ENCODE measurements around the gene PANK1. TPM values are rescaled to one million over a fixed set of nuclear protein-coding genes. Genes with fewer than 3 reads are reported as not detected.

Gene PANK1
- total RNA-seq, 1 experiment from 2014 or later = 24.0 TPM

DNA sequence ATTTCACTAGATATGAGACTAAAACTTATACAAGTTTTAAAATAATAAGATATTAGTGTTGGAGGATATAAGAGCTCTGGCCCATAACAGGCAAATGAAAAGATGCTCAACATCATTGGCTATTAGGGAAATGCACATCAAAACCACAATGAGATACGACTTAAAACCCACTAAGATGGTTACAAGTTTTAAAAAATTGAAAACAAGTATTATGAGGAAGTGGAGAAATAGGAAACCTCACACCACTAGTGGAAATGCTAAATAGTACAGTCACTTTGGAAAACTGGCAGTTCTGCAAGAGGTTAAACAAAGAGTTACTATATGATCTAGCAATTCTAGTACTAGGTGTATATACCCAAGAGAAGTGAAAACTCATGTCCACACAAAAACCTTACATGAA lies 17.2 kb downstream of the PANK1 start:
- H3K27ac Mint-ChIP-seq (ENCODE audit: unreplicated experiment) = no peak overlapping the region
- CTCF ChIA-PET = no interaction called here
- H3K4me3 Mint-ChIP-seq (ENCODE audit: unreplicated experiment) = no peak overlapping the region
- Histone ChIP-seq H3K27me3 (replicated peaks; ENCODE audit: control insufficient read depth, insufficient read depth, low read length) (no peaks in the 10 kb centered on the region), H3K4me1 (peaks cover 9% of the 10 kb centered on the region; the same call in 1 of the 2 replicates), H3K4me3 (ENCODE audit: low read depth, low read length) (no peak overlapping the region), H3K36me3 (ENCODE audit: control insufficient read depth, insufficient read depth, low read length) (no peaks in the 10 kb centered on the region), H3K9me3 (no peaks in the 10 kb centered on the region)
- DNase-seq = no peak
- H3K36me3 Mint-ChIP-seq (ENCODE audit: insufficient read depth, unreplicated experiment) = peaks cover 21% of the 10 kb centered on the region
- H3K9me3 Mint-ChIP-seq (ENCODE audit: unreplicated experiment) = no peaks in the 10 kb centered on the region
- intact Hi-C loops (cut with micrococcal nuclease; ENCODE audit: unreplicated experiment) = no loop called here
- POLR2A ChIA-PET = no interaction called here
- no peaks in the 10 kb centered on the region for H3K27me3 Mint-ChIP-seq (ENCODE audit: insufficient read depth, unreplicated experiment)
- no TSS peak for BruUV-seq (replicated peaks)
- H3K4me1 Mint-ChIP-seq (ENCODE audit: low read depth, unreplicated experiment) = peaks cover 9% of the 10 kb centered on the region
- TF ChIP-seq, protein P1, sequence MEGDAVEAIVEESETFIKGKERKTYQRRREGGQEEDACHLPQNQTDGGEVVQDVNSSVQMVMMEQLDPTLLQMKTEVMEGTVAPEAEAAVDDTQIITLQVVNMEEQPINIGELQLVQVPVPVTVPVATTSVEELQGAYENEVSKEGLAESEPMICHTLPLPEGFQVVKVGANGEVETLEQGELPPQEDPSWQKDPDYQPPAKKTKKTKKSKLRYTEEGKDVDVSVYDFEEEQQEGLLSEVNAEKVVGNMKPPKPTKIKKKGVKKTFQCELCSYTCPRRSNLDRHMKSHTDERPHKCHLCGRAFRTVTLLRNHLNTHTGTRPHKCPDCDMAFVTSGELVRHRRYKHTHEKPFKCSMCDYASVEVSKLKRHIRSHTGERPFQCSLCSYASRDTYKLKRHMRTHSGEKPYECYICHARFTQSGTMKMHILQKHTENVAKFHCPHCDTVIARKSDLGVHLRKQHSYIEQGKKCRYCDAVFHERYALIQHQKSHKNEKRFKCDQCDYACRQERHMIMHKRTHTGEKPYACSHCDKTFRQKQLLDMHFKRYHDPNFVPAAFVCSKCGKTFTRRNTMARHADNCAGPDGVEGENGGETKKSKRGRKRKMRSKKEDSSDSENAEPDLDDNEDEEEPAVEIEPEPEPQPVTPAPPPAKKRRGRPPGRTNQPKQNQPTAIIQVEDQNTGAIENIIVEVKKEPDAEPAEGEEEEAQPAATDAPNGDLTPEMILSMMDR (IDR thresholded peaks at IDR 0.05; ENCODE audit: insufficient read depth in 1 of 2, low read depth in 1 of 2, low read length in 1 of 2, severe bottlenecking in 1 of 2, unreplicated experiment in 1 of 2) = no peak

DNA sequence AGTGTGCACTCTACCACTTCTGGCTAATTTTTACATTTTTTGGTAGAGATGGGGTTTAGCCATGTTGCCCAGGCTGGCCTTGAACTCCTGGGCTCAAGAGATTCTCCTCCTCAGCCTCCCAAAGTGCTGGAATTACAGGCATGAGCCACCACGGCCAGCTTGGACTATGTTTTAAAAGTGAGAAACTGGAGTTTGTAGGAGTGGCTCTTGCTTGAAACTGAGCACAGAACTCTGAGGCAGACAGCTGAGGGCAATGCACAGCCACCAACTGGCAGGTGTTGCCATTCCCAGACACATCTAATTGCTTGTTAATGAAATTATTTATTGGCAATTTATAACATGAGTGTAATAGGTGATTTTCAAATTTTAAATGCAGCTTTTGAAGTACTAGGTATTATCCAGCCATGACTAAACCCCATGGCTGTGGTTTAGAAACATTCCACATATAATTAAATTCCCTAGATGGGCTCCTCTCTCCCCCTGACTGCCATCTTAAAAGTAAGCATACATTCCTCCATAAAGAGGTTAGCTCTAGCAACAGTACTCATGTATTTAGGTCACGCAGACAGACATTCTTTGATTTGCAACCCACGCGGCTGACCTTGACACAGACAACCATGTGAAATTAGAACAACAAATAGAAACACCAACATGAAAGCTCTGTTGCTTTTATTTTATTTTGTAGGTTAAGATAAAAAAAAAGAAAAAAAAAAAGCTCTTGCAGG lies 19.8 kb downstream of the PANK1 start:
- BruUV-seq (replicated peaks) = no TSS peak
- no peaks in the 10 kb centered on the region for H3K36me3 ChIP-seq (ENCODE audit: control insufficient read depth, insufficient read depth, low read length)

DNA sequence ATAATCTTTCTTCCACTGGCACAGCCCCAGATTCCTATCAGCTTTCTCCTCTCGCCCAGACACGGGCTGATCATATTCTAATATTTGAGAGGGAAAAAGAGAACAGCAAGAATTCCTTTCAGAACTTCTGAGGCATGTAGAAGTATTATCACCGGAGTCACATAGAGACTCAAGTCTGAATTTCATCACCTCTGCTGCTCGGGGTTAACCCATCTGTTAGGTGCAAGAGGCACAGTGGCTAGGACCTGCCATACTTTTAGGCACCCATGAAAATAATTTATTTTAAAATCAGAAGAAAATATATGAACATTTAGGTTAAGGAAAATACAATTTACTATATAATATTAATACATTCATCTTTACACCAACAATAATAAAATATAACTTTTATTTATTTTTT lies 21.0 kb downstream of the PANK1 start:
- Mint-ChIP-seq H3K9me3 (ENCODE audit: unreplicated experiment) (peaks cover 8% of the 10 kb centered on the region), H3K27ac (ENCODE audit: unreplicated experiment) (no peak overlapping the region), H3K4me1 (ENCODE audit: low read depth, unreplicated experiment) (no peaks in the 10 kb centered on the region), H3K4me3 (ENCODE audit: unreplicated experiment) (no peak overlapping the region), H3K36me3 (ENCODE audit: insufficient read depth, unreplicated experiment) (peaks cover 28% of the 10 kb centered on the region), H3K27me3 (ENCODE audit: insufficient read depth, unreplicated experiment) (no peaks in the 10 kb centered on the region)
- no peaks in the 10 kb centered on the region for H3K4me1 ChIP-seq
- no peaks in the 10 kb centered on the region for H3K36me3 ChIP-seq (ENCODE audit: control insufficient read depth, insufficient read depth, low read length)
- no peak for DNase-seq
- H3K27me3 ChIP-seq (replicated peaks; ENCODE audit: control insufficient read depth, insufficient read depth, low read length) = no peaks in the 10 kb centered on the region; the same call in 1 of the 2 replicates
- peaks cover 14% of the 10 kb centered on the region for H3K9me3 ChIP-seq
- H3K4me3 ChIP-seq (ENCODE audit: low read depth, low read length) = no peak overlapping the region
- no TSS peak for BruUV-seq (replicated peaks)
- ChIA-PET CTCF (no interaction called here), POLR2A (no interaction called here)
- intact Hi-C loops (cut with micrococcal nuclease; ENCODE audit: unreplicated experiment) = no loop called here
- TF ChIP-seq, protein P1 (IDR thresholded peaks at IDR 0.05; ENCODE audit: insufficient read depth in 1 of 2, low read depth in 1 of 2, low read length in 1 of 2, severe bottlenecking in 1 of 2, unreplicated experiment in 1 of 2) = no peak

More for the DNA sequence above, 19.8 kb downstream of the PANK1 start:
- Mint-ChIP-seq H3K4me3 (ENCODE audit: unreplicated experiment) (no peak overlapping the region), H3K9me3 (ENCODE audit: unreplicated experiment) (peaks cover 8% of the 10 kb centered on the region), H3K36me3 (ENCODE audit: insufficient read depth, unreplicated experiment) (peaks cover 28% of the 10 kb centered on the region), H3K27me3 (ENCODE audit: insufficient read depth, unreplicated experiment) (no peaks in the 10 kb centered on the region), H3K27ac (ENCODE audit: unreplicated experiment) (no peak overlapping the region), H3K4me1 (ENCODE audit: low read depth, unreplicated experiment) (no peaks in the 10 kb centered on the region)
- intact Hi-C loops (cut with micrococcal nuclease; ENCODE audit: unreplicated experiment) = no loop called here
- POLR2A ChIA-PET = interaction anchor here (0.7 to 1.2 kb wide), 2 partner anchors 18 to 473 kb away, joined by 3 to 4 read pairs; no protein-coding TSS in a partner anchor
- CTCF ChIA-PET = no interaction called here
- DNase-seq = no peak
- Histone ChIP-seq H3K27me3 (replicated peaks; ENCODE audit: control insufficient read depth, insufficient read depth, low read length) (no peaks in the 10 kb centered on the region; the same call in 1 of the 2 replicates), H3K4me1 (no peaks in the 10 kb centered on the region), H3K9me3 (peaks cover 12% of the 10 kb centered on the region), H3K4me3 (ENCODE audit: low read depth, low read length) (no peak overlapping the region)
- TF ChIP-seq, protein P1 (IDR thresholded peaks at IDR 0.05; ENCODE audit: insufficient read depth in 1 of 2, low read depth in 1 of 2, low read length in 1 of 2, severe bottlenecking in 1 of 2, unreplicated experiment in 1 of 2) = no peak

All from Caco-2 (cell line).